Glutamatergic neuron (in vitro differentiated cells): Measurements from ENCODE around the gene ARID4B. TPM values are rescaled to one million over a fixed set of nuclear protein-coding genes. Genes with fewer than 3 reads are reported as not detected.
A peak's percentile ranks its signal among the peaks of the same experiment; 100 is the strongest.

Experiments used
- DNase-seq: peaks from one replicate; pipeline ENCODE4 v3.0.0; 2022
- H3K27ac Mint-ChIP-seq: one replicate; pipeline ENCODE4 v1.8.0; 2020; ENCODE audit warnings: mild to moderate bottlenecking, mixed read lengths, inconsistent platforms; ENCODE audit not compliant: unreplicated experiment
- H3K27me3 Mint-ChIP-seq: one replicate; pipeline ENCODE4 v1.8.0; 2020; ENCODE audit warnings: mild to moderate bottlenecking, moderate library complexity, mixed read lengths, inconsistent platforms; ENCODE audit not compliant: unreplicated experiment
- H3K36me3 Mint-ChIP-seq: one replicate; pipeline ENCODE4 v1.8.0; 2020; ENCODE audit warnings: mild to moderate bottlenecking, mixed read lengths, inconsistent platforms; ENCODE audit not compliant: unreplicated experiment
- H3K4me1 Mint-ChIP-seq: one replicate; pipeline ENCODE4 v1.8.0; 2020; ENCODE audit warnings: mild to moderate bottlenecking, low read depth, mixed read lengths, inconsistent platforms; ENCODE audit not compliant: unreplicated experiment
- H3K4me3 Mint-ChIP-seq: one replicate; pipeline ENCODE4 v1.8.0; 2020; ENCODE audit warnings: mild to moderate bottlenecking, mixed read lengths, inconsistent platforms; ENCODE audit not compliant: unreplicated experiment
- H3K9me3 Mint-ChIP-seq: one replicate; pipeline ENCODE4 v1.8.0; 2020; ENCODE audit warnings: mild to moderate bottlenecking, moderate library complexity, mixed read lengths, inconsistent platforms; ENCODE audit not compliant: unreplicated experiment
- total RNA-seq: library from RNA; stranded (reverse); fragmentation: NEBNext Ultra II Directional; extraction: Animal tissue kit (Norgen Biotek cat#: 25700); gene quantifications from one replicate; pipeline ENCODE4 v1.2.1, GENCODE V29; 2021; ENCODE audit not compliant: unreplicated experiment
- TF ChIP-seq, protein P1 (sequence below): fragments of 200-600 bp; sonication (generic); IDR thresholded peaks from one replicate; pipeline ENCODE4 v1.5.0; 2021; ENCODE audit not compliant: partially characterized antibody, unreplicated experiment

ARID4B gene
- total RNA-seq, 1 donor from 2014 or later: 65.9 TPM

GRCh38 chr1:235325139-235325538 lies 2.8 kb downstream of the ARID4B start:
- Mint-ChIP-seq H3K4me1 (peaks cover 20% of the 10 kb centered on the region), H3K9me3 (peaks cover 5% of the 10 kb centered on the region), H3K27ac (no peak overlapping the region), H3K36me3 (no peaks in the 10 kb centered on the region), H3K4me3 (peak overlapping the region; percentile 6), H3K27me3 (peaks cover 8% of the 10 kb centered on the region)
- TF ChIP-seq, protein P1, sequence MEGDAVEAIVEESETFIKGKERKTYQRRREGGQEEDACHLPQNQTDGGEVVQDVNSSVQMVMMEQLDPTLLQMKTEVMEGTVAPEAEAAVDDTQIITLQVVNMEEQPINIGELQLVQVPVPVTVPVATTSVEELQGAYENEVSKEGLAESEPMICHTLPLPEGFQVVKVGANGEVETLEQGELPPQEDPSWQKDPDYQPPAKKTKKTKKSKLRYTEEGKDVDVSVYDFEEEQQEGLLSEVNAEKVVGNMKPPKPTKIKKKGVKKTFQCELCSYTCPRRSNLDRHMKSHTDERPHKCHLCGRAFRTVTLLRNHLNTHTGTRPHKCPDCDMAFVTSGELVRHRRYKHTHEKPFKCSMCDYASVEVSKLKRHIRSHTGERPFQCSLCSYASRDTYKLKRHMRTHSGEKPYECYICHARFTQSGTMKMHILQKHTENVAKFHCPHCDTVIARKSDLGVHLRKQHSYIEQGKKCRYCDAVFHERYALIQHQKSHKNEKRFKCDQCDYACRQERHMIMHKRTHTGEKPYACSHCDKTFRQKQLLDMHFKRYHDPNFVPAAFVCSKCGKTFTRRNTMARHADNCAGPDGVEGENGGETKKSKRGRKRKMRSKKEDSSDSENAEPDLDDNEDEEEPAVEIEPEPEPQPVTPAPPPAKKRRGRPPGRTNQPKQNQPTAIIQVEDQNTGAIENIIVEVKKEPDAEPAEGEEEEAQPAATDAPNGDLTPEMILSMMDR: no peak
- DNase-seq: no peak

GRCh38 chr1:235324296-235324695 lies 3.7 kb downstream of the ARID4B start:
- Mint-ChIP-seq H3K27me3 (peaks cover 8% of the 10 kb centered on the region), H3K36me3 (no peaks in the 10 kb centered on the region), H3K27ac (no peak overlapping the region), H3K4me1 (peaks cover 20% of the 10 kb centered on the region), H3K4me3 (peak overlapping the region; percentile 39), H3K9me3 (peaks cover 5% of the 10 kb centered on the region)
- no peak for DNase-seq
- TF ChIP-seq, protein P1: no peak

DNA sequence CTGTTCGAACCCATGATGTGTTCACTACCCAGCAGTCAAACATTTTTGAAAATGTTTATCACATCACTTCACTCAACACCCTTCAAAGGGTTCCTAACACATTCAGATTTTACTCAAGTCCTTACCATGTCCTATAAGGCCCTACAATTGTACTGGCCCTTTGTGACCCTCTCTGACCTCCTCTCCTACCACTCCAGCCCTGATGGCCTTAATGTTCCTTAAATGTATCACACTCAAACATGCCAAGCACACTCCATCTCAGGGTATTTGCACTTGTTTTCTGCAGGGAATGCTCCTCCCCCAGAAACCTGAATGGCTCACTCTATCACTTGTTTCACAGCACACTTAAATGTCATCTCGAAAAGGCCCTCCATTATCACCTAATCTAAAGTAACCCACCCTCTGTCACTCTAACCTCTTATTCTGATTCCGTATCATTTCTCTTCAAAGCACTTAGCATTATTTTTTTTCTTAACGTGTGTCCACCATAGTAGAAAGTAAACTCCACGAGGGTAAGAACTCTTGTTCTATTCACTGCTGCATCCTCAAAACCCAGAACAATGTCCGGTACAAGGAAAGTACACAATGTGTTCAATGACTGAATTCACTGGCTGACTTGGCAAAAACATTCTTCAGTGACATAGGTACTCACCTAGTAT lies 7.3 kb downstream of the ARID4B start:
- no peak for DNase-seq
- TF ChIP-seq, protein P1: no peak
- peaks cover 15% of the 10 kb centered on the region for H3K4me1 Mint-ChIP-seq
- H3K4me3 Mint-ChIP-seq: no peak overlapping the region
- peaks cover 2% of the 10 kb centered on the region for H3K27me3 Mint-ChIP-seq
- no peaks in the 10 kb centered on the region for H3K36me3 Mint-ChIP-seq
- no peak overlapping the region for H3K27ac Mint-ChIP-seq
- H3K9me3 Mint-ChIP-seq: no peaks in the 10 kb centered on the region

DNA sequence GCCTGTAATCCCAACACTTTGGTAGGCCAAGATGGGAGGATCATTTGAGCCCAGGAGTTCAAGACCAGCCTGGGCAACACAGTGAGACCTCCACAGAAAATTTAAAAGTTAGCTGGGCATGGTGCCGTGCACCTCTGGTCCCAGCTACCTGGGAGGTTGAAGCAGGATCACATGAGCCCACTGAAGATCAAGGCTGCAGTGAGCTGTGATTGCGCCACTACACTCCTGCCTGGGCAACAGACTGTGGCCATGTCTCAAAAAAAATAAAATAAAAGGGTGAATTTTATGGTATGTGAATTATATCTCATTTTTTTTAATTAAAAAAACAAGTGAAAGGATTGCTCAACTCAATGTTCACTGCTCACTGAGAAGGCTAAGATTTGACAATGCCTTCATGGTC lies 8.7 kb downstream of the ARID4B start:
- Mint-ChIP-seq H3K4me1 (peaks cover 15% of the 10 kb centered on the region), H3K27ac (no peak overlapping the region), H3K4me3 (no peak overlapping the region), H3K9me3 (peaks cover 1% of the 10 kb centered on the region), H3K27me3 (peaks cover 2% of the 10 kb centered on the region), H3K36me3 (no peaks in the 10 kb centered on the region)
- DNase-seq: no peak
- TF ChIP-seq, protein P1: no peak

DNA sequence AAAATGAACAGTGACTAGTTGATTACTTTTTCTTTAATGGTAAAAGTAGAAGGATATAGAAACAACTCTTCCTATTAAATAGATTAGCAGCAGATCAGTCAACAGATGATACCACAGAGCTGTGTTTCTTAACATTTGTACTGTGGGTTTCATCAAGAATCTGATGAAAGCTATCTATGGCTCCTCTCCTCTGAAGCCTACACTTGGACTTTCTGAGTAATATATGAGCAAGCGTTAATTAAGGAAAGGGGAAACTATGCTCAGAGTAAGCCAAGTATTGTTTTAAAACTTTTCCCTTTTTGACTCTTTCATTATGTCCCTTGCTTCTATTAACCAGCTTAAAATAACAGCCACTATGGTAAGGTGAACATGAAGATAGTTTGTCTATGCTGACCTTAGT lies 10.8 kb downstream of the ARID4B start:
- TF ChIP-seq, protein P1: no peak
- H3K27me3 Mint-ChIP-seq: peaks cover 2% of the 10 kb centered on the region
- H3K4me3 Mint-ChIP-seq: no peak overlapping the region
- peaks cover 1% of the 10 kb centered on the region for H3K9me3 Mint-ChIP-seq
- H3K27ac Mint-ChIP-seq: no peak overlapping the region
- H3K4me1 Mint-ChIP-seq: peaks cover 19% of the 10 kb centered on the region
- H3K36me3 Mint-ChIP-seq: no peaks in the 10 kb centered on the region
- DNase-seq: no peak
